Fibroblast of skin of right quadriceps (primary cell): ENCODE results near the gene HDAC4.

Experiments
- DNase-seq: peaks from one replicate; pipeline ENCODE4 v3.0.0-alpha.2; 2013

HDAC4 gene

DNA sequence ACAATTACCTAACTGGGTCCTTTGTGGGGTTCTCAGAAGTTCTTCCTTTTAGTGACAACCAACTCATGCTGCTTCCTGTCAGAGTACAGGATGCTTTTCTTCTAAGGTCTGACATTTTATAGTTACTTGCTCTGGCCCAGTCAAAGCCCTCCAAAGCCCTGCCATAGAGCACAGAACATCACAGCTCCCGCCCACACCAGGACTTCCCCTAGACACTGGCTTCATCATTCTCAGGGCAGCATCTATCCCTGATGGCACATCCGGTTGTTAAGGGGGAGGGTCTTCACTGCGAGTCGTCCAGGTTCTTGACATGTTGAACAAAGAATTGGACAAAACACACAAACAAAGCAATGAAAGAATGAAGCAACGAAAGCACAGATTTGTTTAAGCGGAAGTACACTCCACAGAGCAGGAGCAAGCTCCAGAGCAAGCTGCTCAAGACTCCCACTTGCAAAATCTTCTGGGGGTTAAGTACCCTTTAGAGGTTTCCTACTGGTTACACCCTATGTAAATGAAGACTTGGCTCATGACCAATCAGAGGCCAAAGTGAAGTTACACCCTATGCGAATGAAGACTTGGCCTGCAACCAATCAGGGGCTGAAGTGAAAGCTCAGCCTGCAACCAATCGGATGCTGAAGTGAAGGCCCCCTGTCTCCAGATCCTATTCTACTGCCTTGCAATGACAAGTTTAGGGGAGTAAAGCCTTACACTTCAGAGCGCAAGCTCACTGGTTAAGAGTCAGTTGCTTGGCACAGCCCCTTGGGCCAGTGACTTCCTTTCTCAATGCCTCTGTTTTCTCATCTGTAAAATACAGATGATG is 79.0 kb downstream of the HDAC4 start:
- no peak for DNase-seq

DNA sequence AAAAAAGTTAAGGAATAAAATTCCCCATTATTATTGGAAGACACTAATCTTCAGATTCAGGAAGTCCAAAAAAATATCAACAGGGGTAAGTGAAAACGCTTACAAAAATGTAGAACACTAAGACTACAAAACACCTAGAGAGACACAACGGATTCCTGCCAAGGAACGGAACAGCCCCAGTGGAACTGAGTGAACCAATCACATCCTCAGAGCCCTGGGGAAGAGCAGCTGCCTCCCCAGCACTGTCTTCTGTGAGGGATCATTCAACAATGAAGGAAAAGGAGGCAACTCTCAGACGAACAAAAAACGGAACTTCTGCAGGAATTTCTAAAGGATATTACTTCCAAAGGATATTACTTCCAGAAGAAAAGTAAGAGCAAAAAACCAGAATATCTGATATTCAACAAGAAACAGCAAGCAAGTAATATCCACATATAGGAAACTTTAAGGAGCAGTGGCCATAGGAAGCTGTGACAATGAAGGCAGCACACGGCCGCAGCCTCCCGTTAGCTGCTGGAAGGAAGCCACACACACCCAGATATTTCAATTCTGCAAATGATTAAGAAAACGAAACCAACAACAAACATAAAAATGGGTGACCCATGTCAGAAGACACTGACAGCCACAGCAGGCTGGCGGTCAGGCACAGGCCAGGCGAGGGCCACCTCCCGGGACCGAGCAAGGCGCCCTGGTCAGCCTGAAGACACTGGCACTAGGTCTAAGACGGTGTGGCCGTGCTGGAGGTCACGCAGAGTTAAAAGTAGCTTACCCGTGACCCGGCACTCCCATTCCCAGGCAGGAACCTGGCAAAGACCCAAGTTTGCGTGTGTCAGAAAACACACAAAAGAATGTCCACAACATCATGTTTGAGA is 81.8 kb downstream of the HDAC4 start:
- peak; percentile 37 for DNase-seq

DNA sequence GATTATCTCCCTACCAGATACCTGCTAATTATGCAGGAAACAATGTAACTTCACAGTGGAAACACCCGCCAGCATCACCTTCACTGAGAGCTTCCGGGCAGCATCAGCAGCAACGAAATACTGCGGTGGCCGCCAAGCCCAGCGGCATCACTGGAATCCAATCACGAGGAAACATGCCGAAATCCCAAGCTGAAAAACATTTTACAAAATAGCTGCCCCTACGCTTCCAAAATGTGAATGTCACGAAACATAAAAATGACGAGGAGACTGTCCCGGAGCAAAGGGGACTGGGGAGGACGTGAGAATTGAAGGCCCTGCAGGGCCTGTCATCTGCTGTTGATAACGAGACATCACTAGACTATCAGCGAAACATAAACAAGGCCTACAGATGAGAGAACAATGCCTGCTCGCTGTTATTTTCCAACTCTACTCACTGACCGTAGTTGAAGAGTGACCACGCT is 82.6 kb downstream of the HDAC4 start:
- no peak for DNase-seq

DNA sequence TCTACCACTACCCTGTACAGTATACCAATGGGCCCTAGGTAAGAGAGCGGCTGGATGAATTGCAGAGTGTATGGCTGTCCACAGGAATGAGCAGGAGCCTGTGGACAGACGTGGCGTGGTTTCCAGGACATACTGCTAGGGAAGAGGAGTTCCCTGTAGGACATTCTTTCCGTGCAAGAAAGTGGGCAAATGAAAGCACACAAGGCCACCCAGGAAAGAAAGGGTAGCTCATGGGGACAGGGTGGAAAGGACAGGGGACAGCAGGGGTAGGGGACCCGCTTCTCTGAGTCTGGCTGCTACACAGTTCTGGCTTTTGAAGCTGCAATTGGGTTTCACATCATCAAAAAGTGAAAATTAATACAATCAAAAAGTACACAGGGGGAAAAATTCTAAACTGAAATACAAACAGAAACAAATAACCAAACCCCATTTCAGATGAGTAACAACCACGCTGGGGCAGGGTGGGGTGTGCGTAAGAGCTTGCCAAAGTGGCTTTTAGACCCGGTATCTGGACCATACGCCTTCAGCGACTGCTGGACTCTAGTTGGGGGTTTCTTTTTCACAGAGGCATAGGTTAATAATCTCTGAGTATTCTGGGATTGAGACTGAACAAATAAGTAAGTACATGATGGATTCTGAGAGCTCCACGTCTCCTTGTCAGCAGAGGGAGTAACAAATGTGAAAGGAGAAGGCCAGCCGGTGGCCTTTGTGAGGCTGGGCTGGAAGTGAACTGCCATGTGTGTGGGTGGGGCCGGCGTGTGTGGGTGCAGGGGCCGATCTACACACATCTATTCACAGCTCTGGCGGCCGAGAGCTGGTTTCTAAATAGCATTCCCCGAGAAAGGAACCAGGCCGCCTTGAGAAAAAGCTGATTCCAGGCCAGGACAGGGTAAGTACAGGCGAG is 84.0 kb downstream of the HDAC4 start:
- no peak for DNase-seq

DNA sequence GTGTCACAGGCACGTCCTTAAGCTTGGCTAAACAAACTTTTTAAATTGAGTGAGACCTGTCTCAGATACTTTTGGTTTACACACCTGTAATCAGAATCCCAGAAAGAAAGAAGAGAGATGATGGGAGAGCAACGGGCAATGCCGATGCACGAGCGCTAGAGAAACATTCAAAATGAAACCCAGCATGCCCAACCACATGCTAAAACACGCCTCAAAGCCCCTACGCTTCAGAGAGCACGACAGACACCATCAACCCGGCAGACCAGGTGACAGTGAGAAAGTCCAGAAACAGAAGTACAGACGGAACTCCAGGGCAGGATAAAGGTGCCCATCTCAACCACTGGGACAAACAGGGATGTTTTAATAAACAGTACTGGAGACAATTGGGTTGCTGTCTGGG is 85.5 kb downstream of the HDAC4 start:
- no peak for DNase-seq

DNA sequence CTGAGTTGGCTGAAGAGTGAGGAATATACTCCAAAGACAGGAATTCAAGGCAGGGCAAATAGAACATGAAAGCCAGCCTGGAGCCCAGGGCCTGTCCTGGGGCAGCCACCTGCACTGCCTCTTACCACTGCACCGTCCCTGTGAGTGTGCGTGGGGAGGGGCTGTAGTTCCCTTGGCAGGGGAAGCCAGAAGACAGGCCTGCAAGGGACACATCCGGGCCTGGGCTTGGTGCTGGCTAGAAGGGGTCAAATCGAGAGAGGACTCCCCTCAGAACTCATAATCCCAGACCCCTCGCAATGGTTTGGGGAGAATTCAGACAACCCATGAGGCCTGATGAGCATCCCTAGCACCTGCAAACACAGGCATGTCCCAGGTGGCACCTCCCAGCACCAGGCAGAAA is 87.0 kb downstream of the HDAC4 start:
- no peak for DNase-seq

DNA sequence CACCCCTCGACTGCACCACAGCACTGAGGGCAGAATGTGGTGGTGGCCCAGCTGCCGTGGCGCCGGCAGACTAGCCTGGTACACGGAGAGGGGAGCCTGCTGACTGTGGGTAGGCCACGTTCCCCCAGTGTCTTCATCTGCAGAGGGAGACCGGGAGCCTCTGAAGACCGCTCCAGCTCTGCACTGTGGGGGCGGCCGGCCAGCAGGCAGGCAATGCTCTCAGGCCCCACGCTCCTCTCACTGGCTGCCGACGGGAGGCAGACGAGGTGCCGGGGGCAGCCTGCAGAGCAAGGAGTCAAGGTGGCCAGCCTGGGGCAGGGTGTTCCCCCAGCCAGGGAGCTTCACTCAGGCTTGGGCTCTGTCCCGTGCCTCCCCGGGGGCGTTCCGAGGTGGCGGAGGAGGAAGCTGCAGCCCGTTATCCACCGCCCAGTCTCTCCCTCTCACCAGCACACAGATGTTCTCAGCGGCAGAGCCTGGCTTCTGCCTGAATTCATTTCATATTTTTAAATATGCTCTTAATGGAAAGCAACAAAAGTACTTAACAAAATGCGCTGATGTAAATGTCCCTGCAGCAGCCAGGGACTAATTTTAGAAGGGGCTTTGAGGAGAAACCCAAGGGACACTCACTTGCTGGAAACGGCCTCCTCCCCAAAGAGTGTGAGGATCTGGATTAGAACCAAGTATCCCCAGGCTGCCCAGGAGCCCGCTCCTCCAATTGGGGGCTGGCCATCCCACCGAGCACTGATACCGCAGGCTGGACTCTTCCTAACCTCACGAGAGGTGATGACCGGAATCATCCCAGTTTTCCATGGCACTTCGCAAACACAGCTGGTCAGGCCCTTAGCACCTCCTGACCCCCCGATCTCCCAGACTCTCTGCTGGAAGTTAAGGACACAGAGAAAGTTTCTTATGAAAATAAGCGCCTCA is 87.8 kb downstream of the HDAC4 start:
- DNase-seq, result no peak

DNA sequence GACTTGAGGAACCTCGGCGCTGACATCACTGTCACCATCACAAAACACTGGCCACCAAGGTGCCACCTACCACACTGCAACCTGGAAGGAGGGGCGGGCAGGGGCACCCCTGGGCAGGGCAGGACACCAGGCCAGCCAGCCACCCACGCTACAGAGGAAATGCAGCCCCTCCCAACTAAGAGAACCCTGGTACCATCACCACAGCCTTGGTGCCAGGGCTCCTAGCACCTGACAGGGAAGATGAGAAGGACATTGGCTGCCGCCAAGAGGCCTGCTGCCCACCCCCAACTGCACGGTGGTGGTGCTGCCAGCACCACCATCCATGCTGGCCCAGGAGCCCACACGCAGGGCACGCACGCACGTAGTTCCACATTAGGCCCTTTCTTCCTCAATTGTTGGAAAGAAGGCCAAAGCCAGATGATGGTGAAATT is 88.7 kb downstream of the HDAC4 start:
- no peak for DNase-seq

DNA sequence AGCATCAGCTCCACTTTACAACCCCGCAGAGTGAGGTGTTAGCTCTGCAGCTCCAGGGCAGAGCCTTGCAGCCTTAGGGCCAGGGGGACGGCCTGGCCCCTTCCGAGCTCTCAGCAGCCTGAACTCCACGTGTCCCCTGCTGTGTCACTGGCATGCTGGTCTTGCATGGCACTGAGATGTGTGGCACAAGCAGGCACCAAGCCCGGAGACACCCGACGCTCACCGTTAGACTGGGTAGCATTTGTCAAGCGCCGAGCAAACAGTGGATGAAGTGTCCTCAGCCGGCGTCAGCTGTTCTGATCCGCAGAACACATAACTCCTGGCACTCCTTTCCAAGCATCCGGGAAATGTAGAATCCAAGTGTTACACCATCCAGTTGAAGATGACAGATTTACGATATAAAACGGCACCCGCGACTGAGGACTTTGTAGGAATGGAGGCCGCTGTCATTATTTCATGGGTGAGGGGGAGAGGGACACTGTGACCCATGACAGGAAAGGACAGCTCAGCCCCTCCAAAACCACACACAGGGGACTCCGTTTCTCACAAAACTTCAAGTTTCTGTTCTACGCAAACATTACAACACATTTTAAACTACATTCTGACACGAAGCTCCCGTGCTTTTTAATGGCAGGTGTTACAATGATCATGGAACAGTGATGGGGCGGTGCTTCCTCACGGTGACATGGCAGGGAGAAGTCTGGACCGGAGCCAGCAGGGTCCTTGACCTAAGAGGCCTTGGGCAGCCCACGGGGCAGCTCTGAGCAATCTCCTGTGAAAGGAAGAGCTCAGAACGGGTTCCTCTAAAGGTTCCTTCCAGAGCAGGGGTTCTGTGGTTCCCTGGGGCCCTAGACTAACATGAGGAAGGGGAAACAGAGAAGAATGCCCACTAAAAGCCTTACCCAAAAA is 89.4 kb downstream of the HDAC4 start:
- DNase-seq, result peak; percentile 20

DNA sequence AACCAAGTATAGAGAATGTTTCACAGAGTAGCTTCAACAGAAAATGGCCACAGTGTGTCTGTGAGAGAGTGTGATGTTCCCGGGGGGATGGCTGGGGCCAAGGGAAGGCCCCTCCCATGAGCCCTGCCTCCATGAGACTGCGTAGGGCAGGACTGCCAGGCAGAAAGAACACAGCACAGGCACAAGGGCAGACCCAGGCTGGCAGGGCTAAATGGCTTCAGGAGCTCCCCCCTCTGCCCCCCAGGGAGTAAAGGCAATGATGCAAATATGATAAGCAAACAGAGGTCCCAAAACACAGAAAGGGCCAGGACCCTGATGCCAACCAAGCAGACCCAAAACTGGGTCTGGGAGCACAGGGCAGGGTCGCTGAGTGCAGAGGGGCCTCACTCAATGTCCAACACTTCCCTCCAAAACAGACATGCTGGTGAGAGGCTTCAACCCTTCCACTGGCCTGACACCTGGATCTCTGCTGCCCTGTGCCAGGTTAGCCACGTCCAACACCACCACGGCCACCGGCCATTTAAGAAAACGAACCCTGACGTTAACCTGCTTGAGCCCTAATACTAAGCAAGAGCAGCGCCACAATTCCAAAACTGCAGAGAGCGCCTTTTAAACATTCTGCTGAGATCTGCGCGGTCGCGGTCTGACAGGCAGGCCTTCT is 90.3 kb downstream of the HDAC4 start:
- DNase-seq, result no peak

DNA sequence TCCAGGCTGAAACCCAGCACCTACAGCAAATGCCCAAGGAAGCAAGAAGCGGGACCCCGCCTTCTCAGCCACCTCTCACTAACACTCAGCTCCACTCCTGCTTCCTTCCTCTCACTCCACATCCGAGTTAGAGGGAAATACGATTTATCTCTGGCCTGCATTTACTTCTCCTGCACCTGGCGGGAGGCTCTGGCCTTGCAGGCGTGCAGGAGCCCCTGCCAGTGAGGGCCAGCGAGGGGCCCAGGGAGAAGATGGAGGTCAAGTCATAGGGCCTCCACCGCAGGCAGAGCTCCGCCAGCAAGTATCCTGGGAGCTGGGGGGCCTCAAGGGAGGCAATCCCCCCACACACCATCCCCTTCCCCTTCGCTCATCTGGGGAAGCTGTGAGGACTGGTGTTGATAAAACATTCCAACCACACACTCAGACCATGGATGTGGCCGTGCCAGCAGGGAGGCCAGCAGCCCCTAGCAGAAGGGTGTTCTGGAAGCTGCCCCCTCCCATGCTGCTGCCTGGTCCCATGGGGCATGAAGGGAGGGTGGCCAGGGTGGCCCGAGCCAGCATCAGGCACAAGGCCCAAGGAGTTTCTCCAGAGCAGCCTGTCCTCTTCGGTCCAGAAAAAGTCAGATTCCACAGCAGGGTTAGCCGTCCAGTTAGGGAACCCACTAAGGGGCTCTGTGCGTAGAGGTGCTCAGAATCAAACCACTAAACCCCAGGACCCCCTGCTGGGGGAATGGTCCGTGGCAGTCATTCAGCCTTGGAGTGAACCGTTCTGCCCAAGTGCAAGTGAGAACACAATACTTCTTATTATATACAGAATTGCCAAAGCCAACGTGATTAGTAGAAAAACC is 91.2 kb downstream of the HDAC4 start:
- DNase-seq, result no peak

DNA sequence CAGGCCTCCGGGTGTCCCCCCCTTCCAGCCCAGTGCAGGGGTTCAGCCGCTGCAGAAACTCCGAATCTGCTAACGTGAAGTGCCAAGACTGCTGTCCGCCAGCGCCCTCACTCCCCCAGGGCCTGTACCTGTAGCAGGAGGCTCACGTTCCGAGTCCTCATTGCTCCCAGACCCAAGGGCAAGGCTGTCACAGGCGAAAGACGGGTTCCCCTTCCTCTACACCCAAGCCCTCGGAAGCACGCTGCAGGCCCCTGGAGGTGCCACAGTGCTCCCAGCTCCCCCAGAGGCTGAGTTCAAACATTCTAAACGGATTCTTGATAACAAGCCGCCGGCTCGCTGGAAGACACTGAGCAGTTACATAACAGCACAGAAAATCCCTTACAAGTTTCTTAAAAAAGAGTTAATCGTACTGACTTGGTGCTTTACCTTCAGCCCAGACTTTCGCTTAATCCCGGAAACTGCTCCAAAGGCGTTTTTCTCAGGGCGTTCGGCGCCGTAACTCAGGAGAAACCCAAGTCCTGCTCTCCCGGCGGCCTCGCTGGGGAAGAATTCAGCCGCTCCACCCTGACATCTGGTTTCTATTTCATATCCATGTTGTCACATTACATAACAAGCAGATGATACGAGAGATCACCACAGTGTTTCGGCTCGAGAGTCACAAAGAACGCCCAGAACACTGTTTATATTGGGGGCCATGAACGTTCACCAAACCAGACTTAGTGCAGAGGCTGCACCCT is 92.0 kb downstream of the HDAC4 start:
- peak; percentile 83 for DNase-seq

DNA sequence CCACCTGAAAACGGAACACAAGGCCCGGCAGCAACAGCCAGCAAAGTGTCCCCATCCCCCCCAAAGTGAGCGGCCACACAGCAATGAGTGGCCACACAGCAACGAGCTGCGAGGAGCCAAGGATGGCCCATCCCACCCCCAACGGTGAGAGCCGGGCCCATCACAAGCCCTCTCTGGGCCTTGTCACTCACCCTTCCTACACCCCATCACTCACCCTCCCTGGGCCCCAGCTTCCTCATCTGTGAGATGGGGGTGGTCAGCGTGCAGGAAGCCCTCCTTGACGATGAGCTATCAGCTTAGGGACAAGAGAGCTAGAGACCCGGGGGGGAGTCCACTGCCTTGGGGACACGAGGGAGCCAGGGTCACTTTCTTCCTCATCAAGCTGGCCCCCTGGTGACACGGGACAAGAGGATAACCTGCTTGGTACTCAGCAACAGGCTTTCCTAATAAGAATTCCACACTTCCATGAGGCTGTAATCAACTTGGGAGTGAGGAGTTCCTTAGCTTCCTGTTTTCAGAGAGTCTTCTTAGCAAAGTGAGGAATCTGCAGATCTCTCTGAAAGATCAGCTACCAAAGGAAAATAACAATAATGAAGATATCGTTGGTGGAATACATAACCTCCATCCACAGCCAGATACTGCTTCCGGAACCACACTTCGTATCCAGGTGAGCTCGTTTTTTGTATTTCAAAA is 92.8 kb downstream of the HDAC4 start:
- DNase-seq, result no peak

DNA sequence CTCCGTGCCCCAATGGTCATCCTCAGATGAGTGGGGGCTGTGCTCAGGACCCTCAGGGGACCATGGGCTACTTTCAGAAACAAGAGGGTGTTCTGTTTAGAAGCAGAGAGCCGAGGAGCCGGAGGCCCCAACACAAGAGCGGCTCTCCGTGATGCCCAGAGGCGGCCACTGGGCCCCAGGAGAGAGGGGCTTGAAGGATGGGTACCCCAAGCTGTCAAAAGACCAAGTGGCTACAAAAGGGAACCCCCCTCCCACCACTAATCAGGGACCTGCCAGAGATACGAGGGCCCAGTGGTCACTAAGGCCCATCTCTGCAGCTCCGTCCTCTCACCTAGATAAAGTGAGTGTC is 93.6 kb downstream of the HDAC4 start:
- DNase-seq, result no peak

DNA sequence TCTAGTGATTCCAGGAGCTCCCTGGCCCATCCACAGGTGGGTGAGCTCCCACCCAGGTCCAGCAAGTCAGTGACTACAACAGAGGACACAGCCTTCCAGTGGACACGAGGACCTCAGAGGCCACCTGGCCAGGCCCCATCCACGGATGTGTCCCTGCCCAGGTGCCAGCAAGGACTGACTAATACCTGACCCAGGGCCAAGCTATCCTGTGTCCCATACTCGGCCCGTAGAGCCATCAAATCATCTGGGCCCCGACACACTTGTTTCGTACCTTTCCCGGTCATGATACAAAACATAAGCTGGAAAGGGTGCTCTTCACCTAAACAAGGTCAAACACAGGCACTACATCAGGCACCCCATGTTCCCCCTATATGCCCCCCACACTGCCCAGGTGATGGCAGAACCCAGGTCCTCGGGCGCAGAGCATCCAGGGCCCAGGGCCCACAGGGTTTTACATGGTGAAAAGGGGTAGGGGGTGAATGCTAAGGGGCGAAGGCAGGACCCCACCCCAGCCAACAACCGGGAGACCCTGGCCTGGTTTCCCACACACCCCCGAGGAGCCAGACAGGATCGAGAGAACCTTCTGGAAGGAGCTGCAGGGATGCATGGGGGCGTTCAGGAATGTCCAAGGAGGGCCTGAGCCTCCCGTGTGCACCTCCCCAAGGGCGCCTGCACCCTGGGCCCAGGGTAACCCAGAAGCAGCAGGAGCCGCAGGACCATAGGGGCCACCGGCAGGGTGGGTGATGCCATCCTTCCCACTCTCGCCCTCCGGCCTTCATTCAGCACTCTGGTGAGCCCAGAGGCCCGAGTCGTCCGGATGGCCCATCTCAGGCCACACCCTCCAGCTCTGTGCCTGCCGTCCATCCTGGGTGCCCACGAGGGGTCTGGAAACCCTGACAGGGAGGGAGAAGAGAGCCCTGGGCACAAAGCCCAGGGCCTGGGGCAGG is 94.3 kb downstream of the HDAC4 start:
- no peak for DNase-seq

DNA sequence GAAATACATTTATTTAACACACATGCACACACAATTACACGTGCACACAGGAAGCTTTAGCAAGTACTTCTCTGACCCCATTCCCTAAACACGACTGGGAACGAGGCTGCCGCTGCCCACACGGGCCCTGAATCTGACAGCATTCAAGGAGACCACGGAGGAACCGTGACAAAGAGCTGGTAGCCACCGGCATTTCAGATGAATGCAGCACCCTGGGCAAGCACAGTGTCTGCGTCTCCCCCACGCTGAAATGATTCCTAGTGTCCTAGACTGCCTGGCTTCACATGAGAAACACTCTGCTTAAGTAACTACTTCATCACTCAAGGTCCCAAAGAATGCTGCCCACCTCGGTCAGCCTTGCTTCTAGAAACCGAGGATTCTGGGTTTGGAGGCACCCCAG is 95.0 kb downstream of the HDAC4 start:
- DNase-seq, result no peak

DNA sequence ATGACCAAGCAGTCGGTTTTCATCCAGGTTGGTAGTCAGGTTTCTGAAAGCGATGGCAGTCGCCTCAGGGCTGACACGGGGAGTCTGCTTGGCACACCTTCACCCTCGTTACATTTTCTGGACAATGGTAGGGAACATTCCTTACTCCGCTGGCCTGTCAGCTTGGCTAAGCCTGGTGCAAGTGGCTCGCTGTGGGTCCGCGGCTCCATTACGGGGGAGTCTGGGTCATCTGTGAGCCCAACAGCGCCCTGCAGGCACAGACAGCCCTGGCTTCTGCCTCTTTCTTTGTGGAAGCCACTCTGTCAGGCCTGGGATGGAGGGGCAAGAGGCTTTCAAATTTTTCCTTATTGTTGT is 95.6 kb downstream of the HDAC4 start:
- DNase-seq, result no peak
